CD14-positive monocyte (primary cell): ENCODE measurements around the gene MAML3. TPM values are rescaled to one million over a fixed set of nuclear protein-coding genes. Genes with fewer than 3 reads are reported as not detected.
"Not testable (repeated sequence)": the region's sequence is repeated elsewhere in the genome, so short reads cannot be mapped to it uniquely, and the experiment has no call there.

ENCODE experiments used
- DNase-seq, 3 donors: peaks; one replicate each; pipeline ENCODE4 v3.0.0-alpha.2; 2011 to 2022
- H2AFZ ChIP-seq: 2 replicates; pipeline ENCODE4 v1.6.0; 2012; ENCODE audit warnings: mild to moderate bottlenecking, low read depth, low read length, inconsistent platforms; ENCODE audit not compliant: insufficient read depth, poor library complexity, severe bottlenecking
- H3K27ac ChIP-seq, 2 donors: 1 replicate in 1 of 2; 2 replicates in 1 of 2; pipeline ENCODE4 v1.5.1; 2012 to 2013; ENCODE audit warnings: low read length in 2 of 2, control low read depth in 1 of 2, inconsistent platforms in 1 of 2, low read depth in 1 of 2, mild to moderate bottlenecking in 1 of 2
- H3K27me3 ChIP-seq, 2 donors: one replicate each; pipeline versions ENCODE4 v1.6.0 to v1.6.1; 2011 to 2013; ENCODE audit warnings: low read length in 2 of 2; ENCODE audit not compliant: control insufficient read depth in 2 of 2, insufficient read depth in 2 of 2
- H3K36me3 ChIP-seq, 2 donors: replicated peaks in 1 of 2; 1 replicate in 1 of 2; 2 replicates in 1 of 2; pipeline versions ENCODE4 v1.5.1 to v1.6.1; 2012 to 2013; ENCODE audit warnings: low read length in 2 of 2, control low read depth in 1 of 2, inconsistent platforms in 1 of 2, mild to moderate bottlenecking in 1 of 2; ENCODE audit not compliant: insufficient read depth in 2 of 2, control insufficient read depth in 1 of 2
- H3K4me1 ChIP-seq, 2 donors: 1 replicate in 1 of 2; 2 replicates in 1 of 2; pipeline versions ENCODE4 v1.5.1 to v1.6.1; 2012 to 2013; ENCODE audit warnings: low read length in 2 of 2, control low read depth in 1 of 2, inconsistent platforms in 1 of 2, mild to moderate bottlenecking in 1 of 2, moderate library complexity in 1 of 2; ENCODE audit not compliant: insufficient read depth in 2 of 2, control insufficient read depth in 1 of 2
- H3K4me2 ChIP-seq: replicated peaks from 2 replicates; pipeline ENCODE3; 2012; ENCODE audit warnings: low read length, moderate library complexity, mild to moderate bottlenecking; ENCODE audit not compliant: poor library complexity, severe bottlenecking; ENCODE audit errors: extremely low read depth
- H3K4me3 ChIP-seq, 3 experiments: fragments of 200-600 bp in 1 of 3; sonication (generic) in 1 of 3; replicated peaks in 1 of 3; 1 replicate in 2 of 3; 2 replicates in 1 of 3; pipeline ENCODE4 v1.5.1; 2011 to 2013; ENCODE audit warnings: low read length in 3 of 3, mild to moderate bottlenecking in 3 of 3, control low read depth in 2 of 3, low read depth in 2 of 3, inconsistent platforms in 1 of 3, moderate library complexity in 1 of 3
- H3K79me2 ChIP-seq: 2 replicates; pipeline ENCODE4 v1.6.0; 2012; ENCODE audit warnings: mild to moderate bottlenecking, control low read depth, inconsistent platforms, low read length, moderate library complexity; ENCODE audit not compliant: insufficient read depth
- H3K9ac ChIP-seq: 2 replicates; pipeline ENCODE4 v1.6.0; 2017; ENCODE audit warnings: low read length, mild to moderate bottlenecking; ENCODE audit not compliant: insufficient read depth, poor library complexity, severe bottlenecking
- H3K9me3 ChIP-seq, 2 donors: replicated peaks in 1 of 2; 1 replicate in 1 of 2; 2 replicates in 1 of 2; pipeline versions ENCODE4 v1.5.1 to v1.6.1; 2012 to 2013; ENCODE audit warnings: low read length in 2 of 2, control low read depth in 1 of 2; ENCODE audit not compliant: control insufficient read depth in 1 of 2, insufficient read depth in 1 of 2
- H4K20me1 ChIP-seq: 2 replicates; pipeline ENCODE4 v1.6.0; 2012; ENCODE audit warnings: mild to moderate bottlenecking, low read length, control low read depth, moderate library complexity; ENCODE audit not compliant: insufficient read depth
- H3K27ac Mint-ChIP-seq, 7 donors: one replicate each; pipeline ENCODE4 v1.8.0; 2020; ENCODE audit warnings: mild to moderate bottlenecking in 7 of 7, mixed read lengths in 7 of 7, moderate library complexity in 6 of 7, inconsistent platforms in 2 of 7
- H3K27me3 Mint-ChIP-seq, 3 donors: one replicate each; pipeline ENCODE4 v1.8.0; 2021 to 2022; ENCODE audit warnings: low read depth in 3 of 3, mild to moderate bottlenecking in 3 of 3, mixed read lengths in 3 of 3, moderate library complexity in 3 of 3, inconsistent platforms in 1 of 3
- H3K36me3 Mint-ChIP-seq, 2 donors: one replicate each; pipeline ENCODE4 v1.8.0; 2020; ENCODE audit warnings: mixed read lengths in 2 of 2, inconsistent platforms in 1 of 2, mild to moderate bottlenecking in 1 of 2
- H3K4me1 Mint-ChIP-seq: one replicate; pipeline ENCODE4 v1.8.0; 2020; ENCODE audit warnings: mild to moderate bottlenecking, mixed read lengths
- H3K4me3 Mint-ChIP-seq, 2 donors: one replicate each; pipeline ENCODE4 v1.8.0; 2020; ENCODE audit warnings: mild to moderate bottlenecking in 2 of 2, mixed read lengths in 2 of 2, moderate library complexity in 1 of 2
- H3K9me3 Mint-ChIP-seq, 7 donors: one replicate each; pipeline ENCODE4 v1.8.0; 2020 to 2022; ENCODE audit warnings: mixed read lengths in 7 of 7, mild to moderate bottlenecking in 6 of 7, moderate library complexity in 6 of 7, inconsistent platforms in 2 of 7
- WGBS: methylation state at CpG from one replicate; pipeline ENCODE4 v1.1.5; 2013; ENCODE audit warnings: missing lambda C conversion rate; ENCODE audit not compliant: insufficient coverage; 5-methylcytosine and 5-hydroxymethylcytosine counted together
- intact Hi-C, 2 donors: fragments of 100-400 bp; cut with micrococcal nuclease; formaldehyde crosslinking; loops; one replicate each; pipeline versions ENCODE4 v1.15.0 to v1.15.1; 2023
- polyA plus RNA-seq, 3 donors: library from polyadenylated mRNA; depleted of rRNA in 1 of 3; unstranded in 2 of 3; stranded (reverse) in 1 of 3; fragments of 300-500 nt in 2 of 3; fragments of >200 nt in 1 of 3; fragmentation: Illumina TruSeq in 2 of 3; gene quantifications; 1 replicate in 2 of 3; 2 replicates in 1 of 3; pipeline ENCODE4 v1.2.3, GENCODE V29; 2012 to 2021
- TF ChIP-seq, protein P1 (sequence below): fragments of 200-600 bp; IDR thresholded peaks from one replicate; pipeline ENCODE4 v1.8.0; 2022; ENCODE audit warnings: antibody characterized with exemption, mild to moderate bottlenecking

The MAML3 gene
- polyA plus RNA-seq, 3 donors: 1.5 to 6.5 (median 2.3) TPM

DNA sequence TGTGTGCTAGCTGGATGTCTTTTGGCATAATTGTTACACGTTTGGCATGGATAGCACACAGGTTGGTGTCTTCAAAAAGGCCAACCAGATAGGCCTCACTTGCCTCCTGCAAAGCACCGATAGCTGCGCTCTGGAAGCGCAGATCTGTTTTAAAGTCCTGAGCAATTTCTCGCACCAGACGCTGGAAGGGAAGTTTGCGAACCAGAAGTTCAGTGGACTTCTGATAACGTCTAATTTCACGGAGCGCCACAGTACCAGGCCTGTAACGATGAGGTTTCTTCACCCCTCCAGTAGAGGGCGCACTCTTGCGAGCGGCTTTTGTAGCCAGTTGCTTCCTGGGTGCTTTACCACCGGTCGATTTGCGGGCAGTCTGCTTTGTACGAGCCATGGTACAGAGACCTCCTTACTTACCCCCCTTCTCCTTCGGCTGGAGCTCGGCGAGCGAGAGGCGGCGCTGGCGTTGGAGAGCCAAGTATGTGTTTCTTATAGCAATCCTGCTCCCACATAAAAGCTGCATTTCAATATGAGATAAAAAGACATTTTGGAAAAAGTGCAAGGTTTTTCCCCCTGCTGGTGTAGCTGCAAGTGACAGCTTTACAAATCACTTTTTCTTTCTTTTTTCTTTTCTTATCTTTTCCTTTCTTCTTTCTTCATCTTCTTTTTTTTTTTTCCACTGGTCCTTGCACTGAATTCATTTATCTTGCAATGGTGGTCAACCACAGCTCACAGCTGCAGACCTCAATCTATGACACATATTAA, 455.6 kb downstream of the MAML3 start:
- H3K27me3 ChIP-seq, H3K4me3 ChIP-seq, H2AFZ ChIP-seq, H3K4me1 ChIP-seq, DNase-seq, H3K27me3 Mint-ChIP-seq, H3K4me1 Mint-ChIP-seq, intact Hi-C loops, H3K4me3 Mint-ChIP-seq, H4K20me1 ChIP-seq, H3K4me2 ChIP-seq, H3K9ac ChIP-seq, H3K9me3 ChIP-seq, H3K27ac ChIP-seq: not testable (repeated sequence)
- peaks cover 58 to 74% of the 10 kb centered on the region in 2 donors for H3K36me3 Mint-ChIP-seq
- WGBS: no CpG with 5 or more reads among the region's 25 CpGs
- H3K27ac Mint-ChIP-seq: peak overlapping the region in 1 of 7 donors; percentile 46
- TF ChIP-seq, protein P1, sequence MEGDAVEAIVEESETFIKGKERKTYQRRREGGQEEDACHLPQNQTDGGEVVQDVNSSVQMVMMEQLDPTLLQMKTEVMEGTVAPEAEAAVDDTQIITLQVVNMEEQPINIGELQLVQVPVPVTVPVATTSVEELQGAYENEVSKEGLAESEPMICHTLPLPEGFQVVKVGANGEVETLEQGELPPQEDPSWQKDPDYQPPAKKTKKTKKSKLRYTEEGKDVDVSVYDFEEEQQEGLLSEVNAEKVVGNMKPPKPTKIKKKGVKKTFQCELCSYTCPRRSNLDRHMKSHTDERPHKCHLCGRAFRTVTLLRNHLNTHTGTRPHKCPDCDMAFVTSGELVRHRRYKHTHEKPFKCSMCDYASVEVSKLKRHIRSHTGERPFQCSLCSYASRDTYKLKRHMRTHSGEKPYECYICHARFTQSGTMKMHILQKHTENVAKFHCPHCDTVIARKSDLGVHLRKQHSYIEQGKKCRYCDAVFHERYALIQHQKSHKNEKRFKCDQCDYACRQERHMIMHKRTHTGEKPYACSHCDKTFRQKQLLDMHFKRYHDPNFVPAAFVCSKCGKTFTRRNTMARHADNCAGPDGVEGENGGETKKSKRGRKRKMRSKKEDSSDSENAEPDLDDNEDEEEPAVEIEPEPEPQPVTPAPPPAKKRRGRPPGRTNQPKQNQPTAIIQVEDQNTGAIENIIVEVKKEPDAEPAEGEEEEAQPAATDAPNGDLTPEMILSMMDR: peak; percentile 19
- H3K9me3 Mint-ChIP-seq: peaks cover 0 to 11% (median 4%) of the 10 kb centered on the region in 7 donors
- peaks cover 14% of the 10 kb centered on the region for H3K79me2 ChIP-seq
- peaks cover 34 to 85% of the 10 kb centered on the region in 2 donors for H3K36me3 ChIP-seq

DNA sequence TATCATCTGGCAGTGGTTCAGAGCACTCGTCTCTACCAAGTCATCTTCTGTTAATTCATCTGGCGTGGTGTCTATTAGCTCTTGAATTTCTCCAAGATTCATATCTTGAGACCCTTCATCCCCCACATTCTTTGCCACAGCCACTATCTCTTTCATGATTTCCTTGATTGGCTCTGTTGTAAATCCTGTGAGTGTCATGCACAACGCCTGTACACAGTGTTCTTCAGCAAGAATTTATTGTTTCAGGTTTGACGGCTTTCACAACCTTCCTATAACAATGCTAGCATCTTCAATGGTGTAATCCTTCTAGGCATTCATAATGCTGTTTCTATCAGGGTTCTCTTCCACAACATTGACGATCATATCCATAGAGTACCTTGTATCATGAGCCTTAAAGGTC, 457.5 kb downstream of the MAML3 start:
- peaks cover 13 to 18% of the 10 kb centered on the region in 2 donors for H3K4me1 ChIP-seq
- no peak overlapping the region for H3K4me3 ChIP-seq
- H3K27me3 Mint-ChIP-seq: peaks cover 0 to 3% (median 0%) of the 10 kb centered on the region in 3 donors
- H3K9me3 ChIP-seq: peaks cover 0 to 4% of the 10 kb centered on the region in 2 donors
- H3K36me3 ChIP-seq: peaks cover 31 to 74% of the 10 kb centered on the region in 2 donors
- 95% methylated on average over 4 of the region's 5 CpGs for WGBS
- intact Hi-C loops: no loop called here
- peaks cover 47 to 66% of the 10 kb centered on the region in 2 donors for H3K36me3 Mint-ChIP-seq
- no peaks in the 10 kb centered on the region for H4K20me1 ChIP-seq
- no peak for DNase-seq
- no peak overlapping the region for H3K9ac ChIP-seq
- H3K27ac Mint-ChIP-seq: peak overlapping the region in 1 of 7 donors; percentile 33
- H2AFZ ChIP-seq: no peak overlapping the region
- H3K27ac ChIP-seq: no peak overlapping the region
- H3K4me1 Mint-ChIP-seq: peaks cover 12% of the 10 kb centered on the region
- no peak overlapping the region for H3K4me3 Mint-ChIP-seq
- H3K27me3 ChIP-seq: no peaks in the 10 kb centered on the region
- TF ChIP-seq, protein P1: no peak
- no peak overlapping the region for H3K4me2 ChIP-seq
- H3K9me3 Mint-ChIP-seq: peaks cover 0 to 11% (median 4%) of the 10 kb centered on the region in 7 donors
- peaks cover 26% of the 10 kb centered on the region for H3K79me2 ChIP-seq
